Heart right ventricle (tissue), 16 donors: ENCODE measurements around the gene LRMDA. TPM values are rescaled to one million over a fixed set of nuclear protein-coding genes. Genes with fewer than 3 reads are reported as not detected.

Experiments
- ATAC-seq, 8 donors: fragments of 200-7000 bp; cut with Tn5 transposase; one replicate each; pipeline ENCODE4 v1.9.1; 2020; ENCODE audit warnings: mild to moderate bottlenecking in 8 of 8, moderate library complexity in 8 of 8, moderate number of reproducible peaks in 1 of 8
- DNase-seq, 2 donors: peaks; one replicate each; pipeline ENCODE4 v3.0.0-alpha.2; 2020
- H3K27ac ChIP-seq, 10 donors: fragments of 200-600 bp; sonication (generic) in 2 of 10; one replicate each; pipeline versions ENCODE4 v1.5.0 to v1.8.0; 2020 to 2022; ENCODE audit warnings: mild to moderate bottlenecking in 3 of 10
- H3K27me3 ChIP-seq, 7 donors: fragments of 200-600 bp; one replicate each; pipeline ENCODE4 v1.8.0; 2021 to 2022; ENCODE audit warnings: mild to moderate bottlenecking in 2 of 7
- H3K36me3 ChIP-seq, 9 donors: fragments of 200-600 bp; sonication (generic) in 1 of 9; one replicate each; pipeline versions ENCODE4 v1.5.0 to v1.8.0; 2020 to 2022; ENCODE audit warnings: mild to moderate bottlenecking in 2 of 9
- H3K4me1 ChIP-seq, 9 donors: fragments of 200-600 bp; sonication (generic) in 1 of 9; one replicate each; pipeline versions ENCODE4 v1.5.0 to v1.8.0; 2020 to 2022; ENCODE audit warnings: mild to moderate bottlenecking in 4 of 9
- H3K4me3 ChIP-seq, 10 donors: fragments of 200-600 bp; sonication (generic) in 2 of 10; one replicate each; pipeline versions ENCODE4 v1.5.0 to v1.8.0; 2020 to 2022; ENCODE audit warnings: mild to moderate bottlenecking in 7 of 10, moderate library complexity in 2 of 10
- H3K9me3 ChIP-seq, 11 donors: fragments of 200-600 bp in 10 of 11; sonication (generic) in 2 of 11; one replicate each; pipeline versions ENCODE4 v1.5.0 to v1.8.0; 2013 to 2022; ENCODE audit warnings: mild to moderate bottlenecking in 2 of 11, control low read depth in 1 of 11, moderate library complexity in 1 of 11
- WGBS, 2 donors: extraction: QIAGEN DNeasy Blood & Tissue Kit; methylation state at CpG; one replicate each; pipeline ENCODE4 v1.1.7; 2013; ENCODE audit warnings: inconsistent platforms in 1 of 2; 5-methylcytosine and 5-hydroxymethylcytosine counted together
- intact Hi-C, 10 donors: fragments of 100-400 bp; cut with DNase I; formaldehyde crosslinking; loops; one replicate each; pipeline versions ENCODE4 v1.11.1 to v1.14.2; 2022
- polyA plus RNA-seq, 2 donors: library from polyadenylated mRNA; stranded (reverse); fragments of 200-250 nt; gene quantifications; one replicate each; pipeline ENCODE4 v1.2.3, GENCODE V29; 2013
- total RNA-seq, 10 donors: library from RNA; stranded (reverse); fragmentation: NEBNext Ultra II Directional in 3 of 10; extraction: Animal tissue kit (Norgen Biotek cat#: 25700) in 3 of 10; gene quantifications; one replicate each; pipeline versions ENCODE4 v1.2.1 to v1.2.4, GENCODE V29; 2021 to 2023
- TF ChIP-seq, protein P1 (sequence below), 9 donors: fragments of 200-600 bp; sonication (generic) in 2 of 9; IDR thresholded peaks; one replicate each; pipeline versions ENCODE4 v1.5.0 to v1.8.0; 2021 to 2022; ENCODE audit warnings: antibody characterized with exemption in 9 of 9, mild to moderate bottlenecking in 5 of 9, moderate library complexity in 1 of 9
- donor health status: Arrhythmogenic right ventricular cardiomyopathy.
- donor health status: ischemic (EF 13 %, LVEDD 7.1; RV severe dilation, severe dysfunction).
- donor health status: healthy with polysubstance abuse.
- donor health status: DM: no; HTN: yes; CAD: no.
- donor health status: DM: no; HTN: no; CAD: no.
- donor health status: ischemic (EF 25% LVEDD 6.9; RV normal size, moderate dysfunction).
- donor health status: ischemic (EF 25% LVEDD 5.7; RV mildly dilated, moderate dysfunction).
- donor health status: healthy.
- donor health status: DM: yes; HTN: yes; CAD: no.
- donor health status: Ischemic cardiomyopathy.
- donor health status: ischemic (EF 35%, LVEDD 5.7; RV mildly dilated, moderate dysfunction).
- donor health status: nonischemic (EF 11% LVEDD 7.7; RV severe dilation, severe dysfunction).
- donor health status: DM: yes; HTN: yes; CAD: no.
- donor health status: PGD.
- donor health status: ischemic (EF 29% LVEDD 5.4; RV normal size, mild dysfunction).
- donor health status: nonischemic (EF 23%, LVEDD 6.1; RV moderate dilation, normal function).

Gene LRMDA
- total and polyA plus RNA-seq, 12 donors: 4.0 to 59.8 (median 12.7) TPM

GRCh38 chr10:75952093-75952492 is 520.7 kb downstream of the LRMDA start:
- peaks cover 0 to 22% (median 0%) of the 10 kb centered on the region in 9 donors for H3K4me1 ChIP-seq
- no peak overlapping the region for H3K27ac ChIP-seq
- ATAC-seq (no peak), DNase-seq (no peak)
- TF ChIP-seq, protein P1, sequence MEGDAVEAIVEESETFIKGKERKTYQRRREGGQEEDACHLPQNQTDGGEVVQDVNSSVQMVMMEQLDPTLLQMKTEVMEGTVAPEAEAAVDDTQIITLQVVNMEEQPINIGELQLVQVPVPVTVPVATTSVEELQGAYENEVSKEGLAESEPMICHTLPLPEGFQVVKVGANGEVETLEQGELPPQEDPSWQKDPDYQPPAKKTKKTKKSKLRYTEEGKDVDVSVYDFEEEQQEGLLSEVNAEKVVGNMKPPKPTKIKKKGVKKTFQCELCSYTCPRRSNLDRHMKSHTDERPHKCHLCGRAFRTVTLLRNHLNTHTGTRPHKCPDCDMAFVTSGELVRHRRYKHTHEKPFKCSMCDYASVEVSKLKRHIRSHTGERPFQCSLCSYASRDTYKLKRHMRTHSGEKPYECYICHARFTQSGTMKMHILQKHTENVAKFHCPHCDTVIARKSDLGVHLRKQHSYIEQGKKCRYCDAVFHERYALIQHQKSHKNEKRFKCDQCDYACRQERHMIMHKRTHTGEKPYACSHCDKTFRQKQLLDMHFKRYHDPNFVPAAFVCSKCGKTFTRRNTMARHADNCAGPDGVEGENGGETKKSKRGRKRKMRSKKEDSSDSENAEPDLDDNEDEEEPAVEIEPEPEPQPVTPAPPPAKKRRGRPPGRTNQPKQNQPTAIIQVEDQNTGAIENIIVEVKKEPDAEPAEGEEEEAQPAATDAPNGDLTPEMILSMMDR (IDR thresholded peaks at IDR 0.05): no peak
- 91 to 93% methylated on average over 7 of the region's 7 CpGs for WGBS, 2 donors
- intact Hi-C loops: no loop called here
- no peaks in the 10 kb centered on the region for H3K27me3 ChIP-seq
- no peaks in the 10 kb centered on the region for H3K36me3 ChIP-seq
- no peaks in the 10 kb centered on the region for H3K9me3 ChIP-seq
- no peak overlapping the region for H3K4me3 ChIP-seq

GRCh38 chr10:75954486-75954885 is 523.1 kb downstream of the LRMDA start:
- WGBS, 2 donors: 74 to 76% methylated on average over 4 of the region's 4 CpGs
- Histone ChIP-seq H3K9me3 (no peaks in the 10 kb centered on the region), H3K4me3 (no peak overlapping the region), H3K36me3 (no peaks in the 10 kb centered on the region), H3K27me3 (no peaks in the 10 kb centered on the region), H3K4me1 (peaks cover 0 to 24% (median 0%) of the 10 kb centered on the region in 9 donors), H3K27ac (no peak overlapping the region)
- DNase-seq (no peak), ATAC-seq (no peak)
- intact Hi-C loops: no loop called here
- TF ChIP-seq, protein P1 (IDR thresholded peaks at IDR 0.05): no peak

DNA sequence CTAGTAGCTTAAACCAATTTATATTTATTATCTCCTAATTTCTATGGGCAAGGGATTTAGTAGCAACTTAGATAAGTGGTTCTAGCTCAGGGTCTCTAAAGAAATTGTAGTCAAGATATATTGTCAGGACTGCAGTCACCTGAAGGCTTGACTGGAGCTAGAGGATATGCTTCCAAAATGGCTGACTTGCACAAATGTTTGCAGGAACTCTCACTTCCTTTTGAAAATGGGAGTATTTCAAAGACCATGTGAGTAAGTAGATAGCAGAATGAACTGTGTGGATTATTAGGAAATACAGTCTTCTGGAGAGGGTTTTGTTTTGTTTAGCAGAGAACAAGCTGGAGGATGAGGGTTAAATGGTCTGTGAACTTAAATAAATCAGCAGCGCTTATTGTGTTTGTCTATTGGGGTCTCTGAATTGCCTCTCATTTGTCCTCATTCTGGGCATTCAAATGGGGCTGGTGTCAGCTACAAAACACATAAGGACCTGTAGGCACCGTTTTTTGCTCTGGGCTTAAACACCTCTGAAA is 524.6 kb downstream of the LRMDA start:
- Histone ChIP-seq H3K9me3 (no peaks in the 10 kb centered on the region), H3K36me3 (no peaks in the 10 kb centered on the region), H3K27ac (peak overlapping the region in 1 of 10 donors; percentile 59), H3K4me1 (peaks cover 0 to 24% (median 0%) of the 10 kb centered on the region in 9 donors), H3K4me3 (no peak overlapping the region), H3K27me3 (no peaks in the 10 kb centered on the region)
- DNase-seq (no peak), ATAC-seq (no peak)
- 93 to 96% methylated on average over 2 of the region's 2 CpGs for WGBS, 2 donors
- intact Hi-C loops: no loop called here
- TF ChIP-seq, protein P1 (IDR thresholded peaks at IDR 0.05): no peak

GRCh38 chr10:75956624-75957023 is 525.2 kb downstream of the LRMDA start:
- Histone ChIP-seq H3K27me3 (no peaks in the 10 kb centered on the region), H3K4me1 (peaks cover 0 to 24% (median 0%) of the 10 kb centered on the region in 9 donors), H3K27ac (peak overlapping the region in 1 of 10 donors; percentile 59), H3K4me3 (no peak overlapping the region), H3K36me3 (no peaks in the 10 kb centered on the region), H3K9me3 (no peaks in the 10 kb centered on the region)
- 94 to 98% methylated on average over 2 of the region's 2 CpGs for WGBS, 2 donors
- ATAC-seq (peak in 4 of 8 donors; percentile 54 to 67 (median 66)), DNase-seq (no peak)
- TF ChIP-seq, protein P1 (IDR thresholded peaks at IDR 0.05): no peak
- intact Hi-C loops: no loop called here
